GM21515 (cell line): ENCODE data around the gene JUN.

Experiments
- ATAC-seq: cut with Tn5 transposase; IDR thresholded peaks from one replicate; pipeline ENCODE4 v1.9.1; 2021; ENCODE audit not compliant: unreplicated experiment

The JUN gene

GRCh38 chr1:58783993-58784757 lies at the start of gene JUN:
Gene JUN (minus strand): TSS chr1:58784047. CDS start chr1:58783070, 977 bp downstream.
- peak; percentile 76 for ATAC-seq

- ATAC-seq = no peak
Measured at GRCh38 chr1:58833166-58833565, 49.3 kb upstream of the JUN start.

GRCh38 chr1:58830291-58830690 lies 46.4 kb upstream of the JUN start:
- ATAC-seq = no peak

- no peak for ATAC-seq
Measured at GRCh38 chr1:58829866-58830265, 46.0 kb upstream of the JUN start.

GRCh38 chr1:58827298-58827697 lies 43.5 kb upstream of the JUN start:
- ATAC-seq = no peak

GRCh38 chr1:58824753-58825389 lies 41.0 kb upstream of the JUN start:
- ATAC-seq = no peak

GRCh38 chr1:58823481-58824010 lies 39.7 kb upstream of the JUN start:
- no peak for ATAC-seq

GRCh38 chr1:58821309-58821708 lies 37.5 kb upstream of the JUN start:
- no peak for ATAC-seq

- no peak for ATAC-seq
Measured at GRCh38 chr1:58818976-58819375, 35.1 kb upstream of the JUN start.

- no peak for ATAC-seq
Measured at GRCh38 chr1:58818075-58818474, 34.2 kb upstream of the JUN start.

- ATAC-seq = no peak
Measured at GRCh38 chr1:58816747-58817221, 32.9 kb upstream of the JUN start.

- ATAC-seq = peak; percentile 82
Measured at GRCh38 chr1:58816072-58816746, 32.4 kb upstream of the JUN start.

GRCh38 chr1:58815686-58816071 lies 31.8 kb upstream of the JUN start:
- ATAC-seq = peak; percentile 12

GRCh38 chr1:58815069-58815685 lies 31.3 kb upstream of the JUN start:
- ATAC-seq = peak; percentile 60

GRCh38 chr1:58814251-58815068 lies 30.6 kb upstream of the JUN start:
- no peak for ATAC-seq

- no peak for ATAC-seq
Measured at GRCh38 chr1:58813801-58814200, 30.0 kb upstream of the JUN start.

- no peak for ATAC-seq
Measured at GRCh38 chr1:58813361-58813760, 29.5 kb upstream of the JUN start.

GRCh38 chr1:58812926-58813325 lies 29.1 kb upstream of the JUN start:
- no peak for ATAC-seq

GRCh38 chr1:58812468-58812867 lies 28.6 kb upstream of the JUN start:
- no peak for ATAC-seq

- ATAC-seq = no peak
Measured at GRCh38 chr1:58811303-58811702, 27.5 kb upstream of the JUN start.
